Measurements from ENCODE around the gene RAD51B. TPM values are rescaled to one million over a fixed set of nuclear protein-coding genes. Genes with fewer than 3 reads are reported as not detected.

RAD51B gene
- total RNA-seq, 1 experiment from 2014 or later, result 103 TPM

GRCh38 chr14:68612049-68612448 is 792.5 kb downstream of the RAD51B start:
- DNase-seq (ENCODE audit: low spot score), result no peak
- in situ Hi-C loops (cut with HindIII; ENCODE audit: low sequenced_read_pairs), result no loop called here

DNA sequence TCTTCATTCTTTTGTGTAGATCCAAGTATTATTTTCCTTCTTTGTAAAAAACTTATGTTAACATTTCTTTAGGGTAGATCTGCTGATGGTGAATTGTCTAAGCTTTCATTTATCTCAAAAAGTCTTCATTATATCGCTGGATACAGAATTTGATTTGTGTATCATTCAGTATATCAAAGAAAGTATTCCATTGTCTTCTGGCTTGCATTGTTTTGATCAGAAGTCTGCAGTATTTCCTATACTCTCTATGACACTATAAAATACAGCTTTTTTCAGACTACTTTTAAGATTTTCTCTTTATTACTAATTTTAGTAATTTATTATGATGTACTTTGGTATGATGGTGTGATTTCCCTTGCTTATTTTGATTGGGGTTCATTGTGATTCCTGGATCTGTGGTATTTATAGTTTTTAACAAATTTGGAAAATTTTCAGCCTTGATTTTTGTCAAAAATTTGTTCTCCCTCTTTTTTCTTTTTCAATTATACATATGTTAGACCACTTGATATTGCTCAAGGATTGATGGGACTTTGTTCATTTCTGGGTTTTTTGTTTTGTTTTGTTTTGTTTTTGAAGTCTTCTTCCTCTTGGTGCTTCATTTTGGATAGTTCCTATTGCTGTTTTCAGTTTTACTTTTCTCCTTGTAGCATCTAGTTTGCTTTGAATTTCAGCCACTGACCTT is 796.8 kb downstream of the RAD51B start:
- no peak for DNase-seq (ENCODE audit: low spot score)
- in situ Hi-C loops (cut with HindIII; ENCODE audit: low sequenced_read_pairs), result no loop called here

- no peak for DNase-seq (ENCODE audit: low spot score)
- in situ Hi-C loops (cut with HindIII; ENCODE audit: low sequenced_read_pairs), result no loop called here
These were observed 800.4 kb downstream of the RAD51B start for GRCh38 chr14:68619790-68620574.

- DNase-seq (ENCODE audit: low spot score), result no peak
- in situ Hi-C loops (cut with HindIII; ENCODE audit: low sequenced_read_pairs), result no loop called here
These were observed 802.1 kb downstream of the RAD51B start for GRCh38 chr14:68621400-68622365.

DNA sequence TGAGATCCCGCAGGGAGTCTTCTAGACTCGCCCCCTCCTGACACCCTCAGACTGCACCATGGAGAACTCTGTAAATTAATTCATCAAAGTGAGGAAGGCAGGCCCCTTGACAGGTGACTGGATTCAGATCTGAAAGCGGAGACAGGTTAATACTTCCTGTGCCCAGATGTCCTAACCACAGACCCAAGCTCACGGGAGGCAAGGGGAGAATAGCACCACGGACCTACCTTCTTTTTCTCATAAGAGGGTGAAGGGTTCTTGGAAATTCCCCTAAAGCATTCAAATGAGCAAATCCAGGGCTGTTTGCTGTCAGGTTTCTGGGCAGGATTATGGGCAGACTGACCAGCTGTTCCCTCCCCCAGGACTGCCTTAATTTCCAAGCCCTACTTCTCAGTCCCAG is 803.3 kb downstream of the RAD51B start:
- in situ Hi-C loops (cut with HindIII; ENCODE audit: low sequenced_read_pairs), result no loop called here
- DNase-seq (ENCODE audit: low spot score), result no peak

DNA sequence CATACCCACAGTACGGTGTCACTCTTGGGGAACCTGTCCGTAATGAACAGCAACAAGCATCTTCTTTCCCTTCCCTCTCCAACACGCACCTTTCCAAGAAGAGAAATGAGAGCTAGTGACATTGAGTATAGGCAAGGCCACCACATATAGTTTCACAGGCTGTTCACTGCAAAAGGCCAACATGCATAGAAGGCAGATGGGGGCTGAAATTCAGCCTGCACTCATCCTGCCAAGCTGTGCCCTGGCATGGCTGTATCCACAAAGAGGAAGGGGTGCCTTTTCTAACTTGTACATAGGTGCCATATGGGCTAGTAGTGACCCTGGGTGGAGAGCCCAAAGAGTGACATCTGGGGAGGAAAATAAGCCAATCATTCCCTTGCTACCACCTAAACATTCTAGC is 803.7 kb downstream of the RAD51B start:
- DNase-seq (ENCODE audit: low spot score), result no peak
- in situ Hi-C loops (cut with HindIII; ENCODE audit: low sequenced_read_pairs), result no loop called here

- DNase-seq (ENCODE audit: low spot score), result no peak
- in situ Hi-C loops (cut with HindIII; ENCODE audit: low sequenced_read_pairs), result no loop called here
These were observed 804.2 kb downstream of the RAD51B start for GRCh38 chr14:68623826-68624225.

GRCh38 chr14:68624541-68625220 is 805.1 kb downstream of the RAD51B start:
- no peak for DNase-seq (ENCODE audit: low spot score)
- in situ Hi-C loops (cut with HindIII; ENCODE audit: low sequenced_read_pairs), result no loop called here

DNA sequence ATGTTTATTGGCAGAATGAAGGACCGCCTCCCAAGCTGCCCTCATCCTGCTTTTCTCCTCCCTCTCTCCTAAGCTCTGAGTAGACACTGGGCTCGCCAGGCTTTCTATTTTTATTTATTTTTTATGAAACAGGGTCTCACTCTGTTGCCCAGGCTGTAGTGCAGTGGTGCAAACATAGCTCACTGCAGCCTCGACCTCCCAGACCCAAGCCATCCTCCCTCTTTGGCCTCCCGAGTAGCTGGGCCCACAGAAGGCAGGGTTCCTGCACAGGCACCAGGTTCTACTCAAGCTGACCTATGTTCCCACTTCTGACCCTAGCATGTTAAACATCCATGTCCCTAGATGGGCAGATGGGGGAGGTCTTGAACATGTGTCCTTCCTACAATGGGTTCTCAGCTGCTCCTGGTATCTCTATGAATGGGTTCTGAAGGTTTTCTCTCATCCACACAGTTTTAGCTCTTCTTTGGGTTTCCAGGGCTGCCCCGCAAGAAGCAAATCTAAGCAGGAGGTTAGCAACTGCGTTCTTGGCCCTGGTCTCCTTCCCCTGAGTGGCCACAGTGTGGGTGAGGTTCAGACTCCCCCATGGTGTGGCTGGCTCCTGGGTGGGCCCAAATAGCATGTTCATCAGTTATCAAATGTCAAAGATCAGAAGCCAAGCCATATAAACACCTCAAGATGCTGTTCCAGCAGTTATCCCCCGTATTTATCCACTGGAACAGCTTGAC is 805.9 kb downstream of the RAD51B start:
- no peak for DNase-seq (ENCODE audit: low spot score)
- in situ Hi-C loops (cut with HindIII; ENCODE audit: low sequenced_read_pairs), result no loop called here

GRCh38 chr14:68626386-68626785 is 806.8 kb downstream of the RAD51B start:
- in situ Hi-C loops (cut with HindIII; ENCODE audit: low sequenced_read_pairs), result no loop called here
- DNase-seq (ENCODE audit: low spot score), result no peak

DNA sequence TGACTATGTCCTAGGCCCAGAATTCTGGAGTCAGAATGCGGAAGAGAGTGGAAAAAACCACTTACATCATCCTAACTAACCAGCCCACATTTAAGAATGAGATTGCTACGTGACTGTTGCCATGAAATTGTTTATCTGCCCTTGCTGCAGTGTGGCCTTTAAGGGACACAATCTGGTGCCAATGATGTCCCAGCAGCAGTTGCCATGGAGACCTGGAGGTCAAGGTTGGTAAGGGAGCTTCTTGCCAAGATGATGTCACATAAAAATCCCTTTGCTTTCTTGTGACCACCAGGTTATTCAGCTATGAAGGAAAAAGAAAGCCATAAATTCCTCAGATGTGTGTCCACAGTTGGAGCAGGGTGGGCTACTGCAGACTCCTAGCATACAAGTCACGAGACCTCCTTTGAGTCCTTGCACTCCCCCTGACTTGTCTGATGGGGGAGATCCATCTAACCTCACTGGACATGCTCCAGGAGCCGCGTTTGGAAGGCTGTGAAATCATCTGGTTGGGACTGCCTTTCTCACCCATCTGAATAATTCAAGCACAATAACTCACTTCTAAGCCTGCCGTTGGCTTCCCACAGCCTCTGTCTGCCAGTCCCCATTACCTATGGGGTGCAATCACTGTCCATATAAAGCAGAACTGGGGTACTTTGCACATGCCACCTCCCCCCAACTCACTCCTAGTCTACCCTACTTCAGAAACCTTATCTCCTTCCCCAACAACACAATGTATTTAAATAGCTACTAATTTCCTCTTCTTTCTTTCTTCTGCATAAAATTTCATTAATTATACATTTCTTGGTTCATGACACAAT is 807.7 kb downstream of the RAD51B start:
- DNase-seq (ENCODE audit: low spot score), result peak; percentile 36
- in situ Hi-C loops (cut with HindIII; ENCODE audit: low sequenced_read_pairs), result no loop called here

DNA sequence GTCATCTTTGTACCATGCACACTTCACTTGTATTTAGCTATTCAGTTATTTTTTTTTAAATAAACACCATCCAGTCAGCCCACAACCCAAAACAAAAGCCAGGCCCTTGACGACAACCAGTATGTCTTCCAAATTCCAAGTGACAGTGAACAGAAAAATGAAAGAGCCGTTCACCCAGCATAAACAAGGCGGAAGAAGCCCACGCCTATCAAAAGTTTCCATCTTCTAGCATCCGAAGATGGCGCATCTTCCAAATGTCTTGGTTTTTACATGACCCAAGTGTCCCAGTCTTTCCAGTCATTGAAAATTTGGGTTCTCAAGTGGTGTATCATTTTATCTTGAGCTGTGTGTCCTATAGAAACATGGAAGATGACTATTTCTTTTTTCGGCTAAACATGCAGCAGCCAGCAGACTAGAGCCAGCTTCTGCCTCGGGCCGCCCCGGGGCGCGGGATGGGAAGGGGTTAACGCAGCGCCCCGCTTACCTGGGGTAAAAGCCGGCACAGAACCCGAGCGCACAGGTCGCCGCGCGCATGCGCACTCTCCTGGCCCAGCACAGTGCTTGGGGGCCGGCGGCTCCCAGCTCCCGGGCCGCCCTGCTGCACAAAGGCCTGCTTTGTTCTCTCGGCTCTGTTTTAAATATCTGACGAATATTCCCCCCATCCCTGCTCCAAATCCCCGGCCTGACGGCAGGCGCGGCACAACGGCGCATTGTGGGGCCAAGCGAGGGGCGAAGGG is 808.5 kb downstream of the RAD51B start:
- DNase-seq (ENCODE audit: low spot score), result no peak
- in situ Hi-C loops (cut with HindIII; ENCODE audit: low sequenced_read_pairs), result no loop called here

GRCh38 chr14:68628605-68629310 is 809.2 kb downstream of the RAD51B start:
- in situ Hi-C loops (cut with HindIII; ENCODE audit: low sequenced_read_pairs), result no loop called here
- DNase-seq (ENCODE audit: low spot score), result no peak

- DNase-seq (ENCODE audit: low spot score), result no peak
- in situ Hi-C loops (cut with HindIII; ENCODE audit: low sequenced_read_pairs), result no loop called here
These were observed 810.5 kb downstream of the RAD51B start for GRCh38 chr14:68630081-68630571.

- in situ Hi-C loops (cut with HindIII; ENCODE audit: low sequenced_read_pairs), result no loop called here
These were observed 811.2 kb downstream of the RAD51B start for GRCh38 chr14:68630611-68631393.

More at GRCh38 chr14:68630611-68631393, 811.2 kb downstream of the RAD51B start:
- DNase-seq (ENCODE audit: low spot score), result no peak
